Right forelimb (tissue), 1 donor: ENCODE results near the gene B3GNT5.
A peak's percentile ranks its signal among the peaks of the same experiment; 100 is the strongest.

Source experiments
- DNase-seq: peaks from one replicate; pipeline ENCODE4 v3.0.0-alpha.2; 2018

The B3GNT5 gene

DNA sequence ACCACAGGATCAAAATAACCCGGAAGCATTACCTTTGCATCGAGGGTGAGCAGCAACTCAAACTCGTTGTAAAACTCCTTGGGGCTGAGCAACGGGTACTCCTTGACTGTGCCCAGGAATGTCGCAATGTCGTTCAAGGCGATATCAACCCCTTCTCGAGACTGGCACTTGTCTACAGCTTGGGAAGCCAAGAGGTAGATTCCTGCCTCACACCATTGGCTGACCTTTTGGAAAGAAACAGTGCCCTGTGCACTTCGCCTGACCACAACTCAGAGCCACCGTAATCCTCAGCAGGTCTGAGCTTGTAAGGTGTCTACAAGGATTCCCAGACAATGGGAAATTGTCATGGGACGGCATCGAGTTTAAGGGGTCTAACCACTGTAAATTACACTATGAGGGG, 43.9 kb downstream of the B3GNT5 start:
- DNase-seq = no peak

- peak; percentile 75 for DNase-seq
Observed at GRCh38 chr3:183298701-183299153, 45.7 kb downstream of the B3GNT5 start.

- no peak for DNase-seq
Observed at GRCh38 chr3:183299976-183300375, 46.9 kb downstream of the B3GNT5 start.

DNA sequence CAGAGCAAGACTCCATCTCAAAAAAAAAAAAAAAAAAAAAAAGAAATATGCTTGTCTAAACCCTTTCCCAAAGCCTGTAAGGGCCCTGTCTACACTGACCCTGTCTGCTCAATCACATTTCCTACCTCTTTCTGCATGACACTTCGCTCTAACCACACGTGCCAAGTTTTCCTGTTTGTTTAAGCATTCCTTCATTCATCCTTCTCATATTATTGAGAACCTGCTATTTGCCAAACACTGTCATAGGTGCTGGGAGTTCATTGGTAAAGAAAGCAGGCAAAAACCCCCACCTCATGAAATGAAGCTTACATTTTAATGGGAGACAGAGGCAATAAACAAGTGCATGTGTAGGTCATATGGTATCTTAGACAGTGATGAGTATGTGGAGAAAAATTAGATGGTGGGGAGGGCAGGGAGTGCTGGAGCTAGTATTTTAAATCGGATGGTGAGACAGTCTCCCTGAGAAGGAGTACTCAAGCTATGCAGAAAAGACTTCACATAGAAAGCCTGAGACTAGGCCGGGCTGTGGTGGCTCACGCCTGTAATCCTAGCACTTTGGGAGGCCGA, 48.0 kb downstream of the B3GNT5 start:
- DNase-seq = no peak

- DNase-seq = no peak
Observed at GRCh38 chr3:183301937-183302580, 49.0 kb downstream of the B3GNT5 start.

DNA sequence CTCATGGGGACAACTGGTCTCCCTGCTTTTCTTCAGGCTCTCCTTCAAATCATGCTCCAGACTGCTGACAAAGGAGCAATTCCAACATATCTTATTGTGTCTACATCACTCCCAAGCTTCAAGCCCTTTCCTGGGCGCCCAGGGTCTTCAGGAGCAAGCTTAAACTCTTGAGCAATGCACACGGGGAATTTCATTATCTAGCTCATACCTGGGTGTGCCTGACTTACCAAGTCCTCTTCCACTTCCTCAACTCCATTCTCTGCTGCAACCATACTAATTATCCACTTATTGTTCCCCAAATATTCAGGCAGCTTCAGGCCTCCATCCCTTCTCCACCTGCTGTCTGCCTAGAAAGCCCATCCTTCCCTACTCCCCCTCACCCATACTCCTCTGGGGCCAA, 50.6 kb downstream of the B3GNT5 start:
- no peak for DNase-seq

GRCh38 chr3:183306798-183307671, 54.0 kb downstream of the B3GNT5 start:
- no peak for DNase-seq

- DNase-seq = no peak
Observed at GRCh38 chr3:183307749-183308148, 54.7 kb downstream of the B3GNT5 start.

DNA sequence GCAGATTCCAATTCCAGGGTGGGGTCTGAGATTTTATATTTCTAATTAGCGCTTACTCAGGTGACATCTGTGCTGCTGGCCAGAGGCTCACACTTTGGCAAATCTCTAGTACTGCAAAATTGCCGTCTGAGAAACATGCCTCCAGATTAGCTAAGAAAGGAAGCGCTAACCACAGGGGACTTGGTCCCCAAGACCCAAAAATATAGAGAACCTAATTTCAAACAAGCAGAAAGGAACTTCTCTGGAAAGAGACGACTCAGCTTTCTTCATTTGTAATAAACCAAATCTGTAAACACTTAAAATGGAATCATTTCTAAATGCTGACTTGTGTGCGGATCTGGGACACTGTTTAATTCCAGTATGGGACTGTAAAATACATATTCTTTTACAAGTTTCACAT, 55.7 kb downstream of the B3GNT5 start:
- DNase-seq = no peak

DNA sequence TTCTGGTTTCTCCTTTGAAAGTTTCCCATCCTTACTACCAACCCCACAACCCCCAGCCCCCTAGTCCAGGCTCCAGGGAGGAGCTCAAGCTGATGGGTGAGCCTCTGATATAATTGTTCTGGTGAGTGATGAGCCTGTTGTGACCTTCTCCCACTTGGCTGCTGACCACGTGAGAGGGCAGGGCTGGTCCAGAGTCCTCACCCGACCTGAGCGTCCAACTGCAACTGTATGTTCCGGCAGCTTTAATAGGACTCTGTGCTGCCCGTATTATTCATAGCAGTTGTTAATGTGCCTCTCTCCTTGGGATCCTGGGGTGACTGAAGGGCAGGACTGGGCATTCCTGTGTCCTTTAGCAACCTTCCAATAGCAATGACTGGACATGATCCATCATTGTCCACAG, 56.2 kb downstream of the B3GNT5 start:
- no peak for DNase-seq

- no peak for DNase-seq
Observed at GRCh38 chr3:183310936-183311335, 57.9 kb downstream of the B3GNT5 start.

DNA sequence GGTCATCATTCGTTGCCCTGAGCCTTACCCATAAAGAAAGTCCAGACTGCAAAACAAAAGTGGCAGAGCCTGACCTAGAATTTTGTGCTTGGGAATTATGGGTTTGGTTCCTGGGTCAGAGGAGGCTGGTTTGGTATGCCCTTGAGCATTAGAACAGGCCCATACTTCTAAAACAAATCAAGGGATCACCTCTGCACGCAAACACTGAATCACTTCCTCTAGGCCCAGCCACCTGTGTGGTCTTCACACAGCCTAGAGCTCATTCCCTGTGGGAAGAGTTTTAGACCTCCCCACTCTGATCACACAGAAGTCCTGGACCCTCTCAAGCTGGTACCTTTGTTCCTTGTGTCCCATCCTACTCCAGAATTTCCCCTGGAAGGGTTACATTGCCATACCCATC, 59.4 kb downstream of the B3GNT5 start:
- DNase-seq = no peak

DNA sequence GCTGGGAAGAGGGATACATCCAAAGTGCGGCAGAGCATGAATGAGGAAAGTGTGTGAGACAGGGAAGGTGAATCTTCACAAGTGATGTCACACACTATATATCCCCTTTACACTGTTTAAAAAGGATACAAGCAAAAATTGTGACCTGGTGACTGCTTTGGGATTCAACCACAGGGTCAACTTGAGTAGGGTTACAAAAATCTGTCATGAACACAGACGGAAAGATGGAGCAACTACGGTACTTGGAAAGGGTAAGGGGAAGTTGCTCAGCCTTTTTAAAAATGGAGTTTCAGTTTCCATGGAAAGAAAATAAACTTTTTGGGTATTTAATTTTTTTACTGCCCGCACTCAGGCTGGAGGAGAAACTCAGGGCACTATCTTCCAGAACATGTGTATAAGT, 60.3 kb downstream of the B3GNT5 start:
- DNase-seq = no peak

DNA sequence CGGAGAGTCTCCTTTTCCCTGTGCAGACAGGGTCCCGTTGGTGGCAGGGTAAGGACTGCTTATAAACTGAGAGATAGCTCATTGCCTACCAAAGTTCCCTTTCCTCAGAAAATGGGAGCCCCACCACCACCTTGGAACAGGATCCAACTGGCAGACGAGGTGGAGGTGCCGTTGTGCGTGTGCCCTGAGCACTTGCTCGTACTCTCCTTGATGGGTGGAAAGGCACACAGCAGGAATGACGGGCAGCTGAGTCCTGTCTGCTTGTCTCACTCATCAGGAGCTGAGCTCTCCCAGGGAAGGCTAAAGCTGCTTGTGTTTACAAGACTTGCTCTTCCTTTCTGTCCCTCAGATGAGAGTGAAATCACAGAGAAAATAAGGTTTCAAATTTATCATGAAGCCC, 60.7 kb downstream of the B3GNT5 start:
- no peak for DNase-seq

DNA sequence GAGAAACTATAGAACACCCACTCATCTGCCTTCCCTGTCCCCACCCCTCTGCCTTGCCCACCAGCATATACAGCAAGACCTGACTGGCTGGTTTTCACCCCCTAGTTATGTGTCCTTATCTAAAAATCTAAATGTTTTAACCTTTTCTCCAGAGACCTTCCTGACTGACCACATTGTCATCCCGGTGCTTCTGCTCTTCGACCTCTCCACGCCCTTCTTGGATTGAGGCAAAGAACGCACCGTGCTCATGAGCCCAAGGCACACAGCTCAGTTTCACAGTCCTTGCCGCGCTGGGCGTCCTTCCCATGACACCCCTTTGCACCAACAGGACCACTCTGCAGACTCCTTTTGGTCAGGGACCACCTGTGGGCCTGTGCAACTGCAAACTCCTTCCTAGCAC, 62.7 kb downstream of the B3GNT5 start:
- no peak for DNase-seq

DNA sequence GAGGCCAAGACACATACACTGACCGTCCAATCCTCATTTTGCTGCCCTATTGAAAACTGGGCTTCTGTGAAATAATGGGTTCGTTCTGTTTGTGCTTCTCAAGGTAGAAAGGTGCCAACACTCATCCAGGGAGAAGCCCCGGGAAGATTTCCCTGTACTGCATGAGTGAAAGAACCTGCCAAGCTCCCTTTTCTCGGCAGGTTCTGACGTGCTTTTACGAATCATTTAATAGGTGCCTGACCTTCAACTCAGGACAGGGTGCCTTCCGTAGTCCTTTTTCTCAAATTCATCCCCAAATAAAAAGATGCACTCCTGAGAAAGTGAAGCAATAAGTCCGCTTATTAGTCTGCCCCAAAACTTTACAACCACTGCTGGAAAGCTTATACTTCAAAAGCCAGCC, 64.2 kb downstream of the B3GNT5 start:
- no peak for DNase-seq

DNA sequence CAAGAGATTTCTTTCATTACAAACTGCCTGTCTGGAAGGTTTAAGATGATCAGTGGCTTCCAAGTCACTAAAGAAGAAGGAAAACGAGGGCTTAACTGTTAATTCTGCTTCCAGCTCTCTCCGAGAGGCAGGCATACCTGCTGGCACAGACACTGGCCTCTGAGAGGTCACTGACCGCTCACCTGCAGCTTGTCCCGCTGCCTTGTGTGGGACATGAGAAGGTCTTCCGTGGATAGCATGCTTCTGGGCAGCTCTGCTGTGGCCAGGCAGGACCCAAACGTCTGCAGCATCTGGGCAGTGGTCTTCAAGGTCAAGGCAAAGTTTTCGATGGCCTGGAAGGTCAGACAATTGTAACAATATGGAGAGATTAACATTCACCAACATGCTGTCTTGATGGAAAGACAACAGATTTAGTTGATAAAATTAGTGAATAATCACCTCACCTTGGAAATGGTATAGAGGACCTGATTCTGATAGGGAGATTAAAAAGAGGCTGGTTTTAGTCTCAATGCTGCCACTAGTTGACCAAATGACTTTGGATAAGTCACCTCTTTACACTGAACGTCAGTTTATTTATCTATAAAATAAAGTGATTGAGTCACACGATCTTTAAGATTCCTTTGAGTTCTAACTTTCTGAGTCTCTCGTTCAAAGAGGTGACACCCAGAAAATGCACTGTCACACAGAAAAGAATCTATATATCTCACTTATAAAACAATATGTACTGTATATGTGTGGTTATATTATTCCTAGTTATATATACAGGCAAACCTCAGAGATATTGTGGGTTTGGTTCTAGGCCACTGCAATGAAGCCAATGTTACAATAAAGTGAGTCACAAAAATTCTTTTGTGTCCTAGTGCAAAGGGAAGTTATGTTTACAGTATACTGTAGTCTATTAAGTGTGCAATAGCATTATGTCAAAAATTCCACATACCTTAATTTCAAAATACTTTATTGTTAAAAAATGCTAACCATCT, 65.1 kb downstream of the B3GNT5 start:
- no peak for DNase-seq

DNA sequence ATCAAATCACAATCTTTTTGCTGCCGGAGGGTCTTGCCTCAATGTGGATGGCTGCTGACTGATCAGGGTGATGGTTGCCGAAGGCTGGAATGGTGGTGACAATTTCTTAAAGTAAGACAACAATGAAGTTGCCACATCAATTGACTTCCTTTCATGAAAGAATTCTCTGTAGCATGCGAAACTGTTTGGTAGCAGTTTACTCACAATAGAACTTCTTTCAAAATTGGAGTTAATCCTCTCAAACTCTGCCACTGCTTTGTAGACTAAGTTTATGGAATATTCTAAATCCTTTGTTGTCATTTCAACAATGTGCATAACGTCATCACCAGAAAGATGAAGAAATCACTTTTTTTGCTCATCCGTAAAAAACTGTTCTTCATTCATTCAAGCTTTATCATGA, 65.8 kb downstream of the B3GNT5 start:
- DNase-seq = no peak

DNA sequence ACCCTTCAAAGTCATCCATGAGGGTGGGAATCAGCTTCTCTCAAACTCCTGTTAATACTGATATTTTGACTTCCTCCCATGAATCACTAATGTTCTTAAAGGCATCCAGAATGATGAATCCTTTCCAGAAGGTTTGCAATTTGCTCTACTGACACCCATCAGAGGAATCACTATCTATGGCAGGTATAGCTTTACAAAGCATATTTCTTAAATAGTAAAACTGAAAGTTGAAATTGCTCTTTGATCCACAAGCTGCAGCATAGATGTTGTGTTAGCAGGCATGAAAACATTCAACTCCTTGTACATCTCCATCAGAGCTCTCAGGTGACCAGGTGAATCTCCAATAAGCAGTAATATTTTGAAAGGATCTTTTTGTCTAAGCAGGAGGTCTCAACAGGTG, 66.3 kb downstream of the B3GNT5 start:
- DNase-seq = no peak
